ENCODE measurements around the gene CASKIN1. TPM values are rescaled to one million over a fixed set of nuclear protein-coding genes. Genes with fewer than 3 reads are reported as not detected.
A peak's percentile ranks its signal among the peaks of the same experiment; 100 is the strongest.

CASKIN1 gene
- total and polyA plus RNA-seq, 4 donors, result 0.13 to 0.28 (median 0.15) TPM; not detected in 1

DNA sequence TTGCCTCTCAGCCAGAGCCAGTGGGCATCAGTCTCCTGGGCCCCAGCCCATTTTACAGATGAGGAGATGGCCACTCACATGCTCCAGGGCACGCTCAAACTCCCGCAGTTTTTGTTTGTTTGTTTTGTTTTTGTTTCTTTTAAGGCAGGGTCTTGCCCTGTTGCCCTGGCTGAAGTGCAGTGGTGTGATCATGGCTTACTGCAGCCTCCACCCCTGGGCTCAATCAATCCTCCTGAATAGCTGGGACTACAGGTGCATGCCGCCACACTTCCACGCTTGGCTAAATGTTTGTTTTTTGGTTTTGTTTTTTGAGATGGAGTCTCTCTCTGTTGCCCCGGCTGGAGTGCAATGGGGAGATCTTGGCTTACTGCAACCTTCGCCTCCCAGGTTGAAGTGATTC is 30.5 kb upstream of the CASKIN1 start:
- Histone ChIP-seq H3K9me3 (ENCODE audit: control insufficient read depth, low read length) (no peaks in the 10 kb centered on the region), H3K4me1 (ENCODE audit: control insufficient read depth in 1 of 2, insufficient read depth in 2 of 2, low read length in 2 of 2) (no peaks in the 10 kb centered on the region), H3K4me3 (ENCODE audit: low read length in 2 of 2) (no peak overlapping the region), H3K27ac (ENCODE audit: low read depth in 1 of 2, low read length in 2 of 2) (no peak overlapping the region), H3K36me3 (ENCODE audit: control insufficient read depth in 1 of 2, insufficient read depth in 2 of 2, low read length in 1 of 2) (peaks cover 0 to 8% of the 10 kb centered on the region in 2 donors), H3K27me3 (ENCODE audit: control insufficient read depth in 1 of 2, insufficient read depth in 2 of 2, low read length in 1 of 2) (no peaks in the 10 kb centered on the region)
- 85 to 88% methylated on average over 6 of the region's 6 CpGs for WGBS, 2 donors
- DNase-seq (no peak), ATAC-seq (ENCODE audit: low FRiP score) (no peak)
- intact Hi-C loops (cut with DNase I), result no loop called here

- Histone ChIP-seq H3K27ac (ENCODE audit: low read depth in 1 of 2, low read length in 2 of 2) (no peak overlapping the region), H3K9me3 (ENCODE audit: control insufficient read depth, low read length) (no peaks in the 10 kb centered on the region), H3K27me3 (ENCODE audit: control insufficient read depth in 1 of 2, insufficient read depth in 2 of 2, low read length in 1 of 2) (no peaks in the 10 kb centered on the region), H3K4me3 (ENCODE audit: low read length in 2 of 2) (no peak overlapping the region), H3K4me1 (ENCODE audit: control insufficient read depth in 1 of 2, insufficient read depth in 2 of 2, low read length in 2 of 2) (no peaks in the 10 kb centered on the region), H3K36me3 (ENCODE audit: control insufficient read depth in 1 of 2, insufficient read depth in 2 of 2, low read length in 1 of 2) (peaks cover 0 to 8% of the 10 kb centered on the region in 2 donors)
- no peak for DNase-seq
- intact Hi-C loops (cut with DNase I), result no loop called here
- ATAC-seq (ENCODE audit: low FRiP score), result no peak
- WGBS, 2 donors, result 66 to 67% methylated on average over 9 of the region's 9 CpGs
Measured at GRCh38 chr16:2226245-2226793, 29.9 kb upstream of the CASKIN1 start.

GRCh38 chr16:2223942-2224486 is 27.6 kb upstream of the CASKIN1 start:
- no peaks in the 10 kb centered on the region for H3K27me3 ChIP-seq (ENCODE audit: control insufficient read depth in 1 of 2, insufficient read depth in 2 of 2, low read length in 1 of 2)
- intact Hi-C loops (cut with DNase I), result loop anchor here in 1 of 2 donors (1.0 to 2.0 kb wide), 3 partner anchors 10 to 69 kb away; partner anchors contain the start of genes ECI1, PGP and TRAF7
- no peaks in the 10 kb centered on the region for H3K4me1 ChIP-seq (ENCODE audit: control insufficient read depth in 1 of 2, insufficient read depth in 2 of 2, low read length in 2 of 2)
- H3K27ac ChIP-seq (ENCODE audit: low read depth in 1 of 2, low read length in 2 of 2), result no peak overlapping the region
- WGBS, 2 donors, result 6 to 7% methylated on average over 15 to 22 of the region's 22 CpGs
- H3K9me3 ChIP-seq (ENCODE audit: control insufficient read depth, low read length), result no peaks in the 10 kb centered on the region
- DNase-seq (peak in 1 of 2 donors; percentile 68), ATAC-seq (ENCODE audit: low FRiP score) (peak; percentile 65)
- peak overlapping the region; percentile 43 to 82 for H3K4me3 ChIP-seq (ENCODE audit: low read length in 2 of 2)
- H3K36me3 ChIP-seq (ENCODE audit: control insufficient read depth in 1 of 2, insufficient read depth in 2 of 2, low read length in 1 of 2), result peaks cover 0 to under 1% of the 10 kb centered on the region in 2 donors

DNA sequence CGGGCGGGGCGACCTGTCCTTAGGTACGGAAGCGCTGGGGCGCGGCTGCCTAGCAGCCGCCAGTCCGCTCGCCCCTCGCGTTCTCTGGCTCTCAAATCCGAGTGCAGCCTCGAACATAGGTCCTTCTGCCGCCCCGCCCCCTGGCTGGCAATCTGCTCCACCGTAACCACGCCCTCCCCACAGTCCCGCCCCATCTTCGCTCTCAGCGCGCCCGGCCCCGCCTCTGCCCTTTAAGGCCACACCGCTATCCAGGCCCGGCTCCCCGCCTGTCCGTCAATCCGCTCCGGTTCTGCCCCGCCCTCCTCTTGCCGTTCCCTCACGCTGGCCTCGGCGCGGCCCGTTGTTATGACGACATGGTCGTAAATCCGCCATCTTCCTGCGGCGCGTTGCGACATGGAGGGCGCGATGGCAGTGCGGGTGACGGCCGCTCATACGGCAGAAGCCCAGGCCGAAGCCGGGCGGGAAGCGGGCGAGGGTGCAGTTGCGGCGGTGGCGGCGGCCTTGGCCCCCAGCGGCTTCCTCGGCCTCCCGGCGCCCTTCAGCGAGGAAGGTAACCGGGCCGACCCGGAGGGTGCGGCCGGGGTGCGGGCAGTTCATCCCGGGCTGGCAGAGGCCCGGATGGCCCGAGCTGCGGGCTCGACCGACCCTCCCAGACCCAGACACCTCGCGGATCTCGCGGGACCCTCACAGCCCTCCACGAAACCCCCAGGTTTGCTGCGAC is 27.0 kb upstream of the CASKIN1 start, which contains the start of gene E4F1:
Gene E4F1, plus strand, starts transcription at position 371 of the 721 bp plus-strand sequence. Its CDS starts 23 bp downstream, at position 394.
- H3K27me3 ChIP-seq (ENCODE audit: control insufficient read depth in 1 of 2, insufficient read depth in 2 of 2, low read length in 1 of 2), result no peaks in the 10 kb centered on the region
- WGBS, 2 donors, result 0% methylated on average over 74 to 82 of the region's 82 CpGs
- no peak within 1 kb of the TSS for H3K27ac ChIP-seq (ENCODE audit: low read depth in 1 of 2, low read length in 2 of 2)
- peak; percentile 100 for DNase-seq
- H3K36me3 ChIP-seq (ENCODE audit: control insufficient read depth in 1 of 2, insufficient read depth in 2 of 2, low read length in 1 of 2), result no peaks in the 10 kb centered on the region
- H3K9me3 ChIP-seq (ENCODE audit: control insufficient read depth, low read length), result no peaks in the 10 kb centered on the region
- no peaks in the 10 kb centered on the region for H3K4me1 ChIP-seq (ENCODE audit: control insufficient read depth in 1 of 2, insufficient read depth in 2 of 2, low read length in 2 of 2)
- peak; percentile 99 for ATAC-seq (ENCODE audit: low FRiP score)
- H3K4me3 ChIP-seq (ENCODE audit: low read length in 2 of 2), result peak within 1 kb of the TSS; percentile 43 to 82
- intact Hi-C loops (cut with DNase I), result loop anchor here in 1 of 2 donors (1.0 to 2.0 kb wide), 3 partner anchors 9 to 68 kb away; partner anchors contain the start of genes ECI1, PGP and TRAF7

DNA sequence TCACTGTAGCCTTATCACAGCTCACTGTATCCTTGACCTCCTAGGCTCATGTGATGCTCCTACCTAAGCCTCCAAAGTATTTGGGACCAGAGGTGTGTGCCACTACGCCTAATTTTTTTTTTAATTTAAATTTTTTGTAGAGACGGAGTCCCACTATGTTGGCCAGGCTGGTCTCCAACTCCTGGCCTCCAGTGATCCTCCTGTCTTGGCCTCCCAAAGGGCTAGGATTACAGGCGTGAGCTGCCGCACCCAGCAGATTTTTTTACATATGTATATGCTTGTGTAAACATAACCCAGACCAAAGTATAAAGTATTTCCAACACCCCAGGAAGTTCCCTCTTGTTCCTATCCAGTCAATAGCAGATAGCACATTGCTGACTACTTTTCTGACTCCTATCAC is 19.9 kb upstream of the CASKIN1 start:
- Histone ChIP-seq H3K9me3 (ENCODE audit: control insufficient read depth, low read length) (no peaks in the 10 kb centered on the region), H3K27ac (ENCODE audit: low read depth in 1 of 2, low read length in 2 of 2) (no peak overlapping the region), H3K4me1 (ENCODE audit: control insufficient read depth in 1 of 2, insufficient read depth in 2 of 2, low read length in 2 of 2) (no peaks in the 10 kb centered on the region), H3K4me3 (ENCODE audit: low read length in 2 of 2) (no peak overlapping the region), H3K36me3 (ENCODE audit: control insufficient read depth in 1 of 2, insufficient read depth in 2 of 2, low read length in 1 of 2) (no peaks in the 10 kb centered on the region), H3K27me3 (ENCODE audit: control insufficient read depth in 1 of 2, insufficient read depth in 2 of 2, low read length in 1 of 2) (no peaks in the 10 kb centered on the region)
- intact Hi-C loops (cut with DNase I), result no loop called here
- 93 to 94% methylated on average over 4 of the region's 4 CpGs for WGBS, 2 donors
- DNase-seq, result no peak
- no peak for ATAC-seq (ENCODE audit: low FRiP score)

- Histone ChIP-seq H3K27ac (ENCODE audit: low read depth in 1 of 2, low read length in 2 of 2) (peak within 1 kb of the TSS; percentile 29 to 93), H3K9me3 (ENCODE audit: control insufficient read depth, low read length) (no peaks in the 10 kb centered on the region), H3K4me3 (ENCODE audit: low read length in 2 of 2) (peak within 1 kb of the TSS; percentile 61 to 74), H3K4me1 (ENCODE audit: control insufficient read depth in 1 of 2, insufficient read depth in 2 of 2, low read length in 2 of 2) (no peaks in the 10 kb centered on the region), H3K27me3 (ENCODE audit: control insufficient read depth in 1 of 2, insufficient read depth in 2 of 2, low read length in 1 of 2) (no peaks in the 10 kb centered on the region), H3K36me3 (ENCODE audit: control insufficient read depth in 1 of 2, insufficient read depth in 2 of 2, low read length in 1 of 2) (no peaks in the 10 kb centered on the region)
- ATAC-seq (ENCODE audit: low FRiP score), result peak; percentile 97
- DNase-seq, result no peak
- intact Hi-C loops (cut with DNase I), result loop anchor here in 1 of 2 donors (1.0 kb wide), 1 partner anchor 9 kb away; the partner anchor contains the start of gene E4F1
- 0 to 1% methylated on average over 16 to 48 of the region's 48 CpGs for WGBS, 2 donors
Measured at GRCh38 chr16:2214719-2214968, 18.2 kb upstream of the CASKIN1 start, which contains the start of gene PGP. Gene PGP, minus strand, starts transcription at chr16:2214840. Its CDS starts 63 bp downstream, at chr16:2214777.

GRCh38 chr16:2213817-2214718 is 17.7 kb upstream of the CASKIN1 start:
- no peaks in the 10 kb centered on the region for H3K9me3 ChIP-seq (ENCODE audit: control insufficient read depth, low read length)
- DNase-seq (peak in 1 of 2 donors; percentile 54), ATAC-seq (ENCODE audit: low FRiP score) (no peak)
- no peaks in the 10 kb centered on the region for H3K36me3 ChIP-seq (ENCODE audit: control insufficient read depth in 1 of 2, insufficient read depth in 2 of 2, low read length in 1 of 2)
- no peaks in the 10 kb centered on the region for H3K27me3 ChIP-seq (ENCODE audit: control insufficient read depth in 1 of 2, insufficient read depth in 2 of 2, low read length in 1 of 2)
- H3K4me1 ChIP-seq (ENCODE audit: control insufficient read depth in 1 of 2, insufficient read depth in 2 of 2, low read length in 2 of 2), result no peaks in the 10 kb centered on the region
- peak overlapping the region; percentile 29 to 73 for H3K27ac ChIP-seq (ENCODE audit: low read depth in 1 of 2, low read length in 2 of 2)
- intact Hi-C loops (cut with DNase I), result loop anchor here in 1 of 2 donors (1.0 kb wide), 1 partner anchor 9 kb away; the partner anchor contains the start of gene E4F1
- WGBS, 2 donors, result 1% methylated on average over 61 to 98 of the region's 98 CpGs
- peak overlapping the region; percentile 61 to 74 for H3K4me3 ChIP-seq (ENCODE audit: low read length in 2 of 2)
